HG03558 (cell line): ENCODE results near the gene MTHFD1L.
A peak's percentile ranks its signal among the peaks of the same experiment; 100 is the strongest.

Experiments used
- ATAC-seq: cut with Tn5 transposase; IDR thresholded peaks from one replicate; pipeline ENCODE4 v1.9.1; 2021; ENCODE audit warnings: moderate number of reproducible peaks; ENCODE audit not compliant: unreplicated experiment; ENCODE audit errors: extremely low read depth

The MTHFD1L gene

DNA sequence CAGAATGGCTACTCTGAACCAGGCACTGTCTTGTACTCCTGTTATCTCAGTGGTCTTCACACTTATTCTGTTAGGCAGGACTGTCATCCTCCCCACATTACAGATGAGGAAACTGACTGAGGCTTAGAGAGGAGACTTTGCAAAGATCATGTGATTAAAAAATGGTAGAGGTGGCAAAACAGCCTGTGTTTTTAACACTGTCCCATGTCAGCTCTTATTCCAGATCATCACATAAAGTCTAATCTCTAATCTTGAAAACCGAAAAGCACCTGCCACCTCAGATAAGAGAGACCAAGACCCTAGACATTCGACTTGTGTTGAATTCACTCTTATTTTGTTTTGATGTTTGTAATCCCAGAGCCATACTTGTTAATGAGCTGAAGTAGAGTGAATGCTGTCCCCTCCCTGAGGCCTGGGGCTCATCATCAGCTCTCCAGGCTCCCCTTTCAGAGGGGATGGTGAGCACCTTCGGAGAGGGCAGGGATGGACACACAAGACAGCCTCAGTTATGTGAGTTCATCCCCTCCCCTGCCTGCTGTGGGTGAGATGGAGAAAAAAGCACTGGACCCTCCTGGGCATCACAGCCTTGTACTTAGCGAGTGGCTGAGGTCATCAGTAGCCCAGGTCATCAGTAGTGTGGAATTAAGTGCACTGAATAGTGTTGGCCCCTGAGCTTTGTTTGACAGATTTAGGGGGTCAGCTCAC lies 30.6 kb downstream of the MTHFD1L start:
- ATAC-seq: no peak

DNA sequence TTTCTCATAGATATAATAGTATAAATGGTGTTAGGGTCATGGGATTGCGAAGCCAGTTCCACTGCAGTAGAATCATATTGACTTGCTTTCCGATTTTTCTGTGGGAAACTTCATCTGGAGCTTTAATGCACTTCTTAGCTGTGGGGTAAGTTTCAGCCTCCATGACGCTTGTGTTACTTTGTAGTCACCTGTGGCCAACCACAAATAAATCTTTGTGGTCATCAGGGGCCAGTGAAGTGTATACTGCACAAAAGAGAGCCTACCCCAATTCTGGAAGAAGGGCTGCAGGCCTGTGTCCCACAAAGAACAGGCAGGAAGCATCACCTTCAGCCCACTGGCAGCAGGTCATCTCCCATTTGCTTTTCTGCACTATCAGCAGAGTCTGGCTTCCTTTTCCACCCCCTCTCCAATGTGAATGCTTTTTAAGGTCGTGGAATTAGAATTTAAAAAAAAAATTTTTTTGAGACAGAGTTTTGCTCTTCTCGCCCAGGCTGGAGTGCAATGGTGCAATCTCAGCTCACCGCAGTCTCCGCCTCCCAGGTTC lies 32.0 kb downstream of the MTHFD1L start:
- peak; percentile 42 for ATAC-seq

DNA sequence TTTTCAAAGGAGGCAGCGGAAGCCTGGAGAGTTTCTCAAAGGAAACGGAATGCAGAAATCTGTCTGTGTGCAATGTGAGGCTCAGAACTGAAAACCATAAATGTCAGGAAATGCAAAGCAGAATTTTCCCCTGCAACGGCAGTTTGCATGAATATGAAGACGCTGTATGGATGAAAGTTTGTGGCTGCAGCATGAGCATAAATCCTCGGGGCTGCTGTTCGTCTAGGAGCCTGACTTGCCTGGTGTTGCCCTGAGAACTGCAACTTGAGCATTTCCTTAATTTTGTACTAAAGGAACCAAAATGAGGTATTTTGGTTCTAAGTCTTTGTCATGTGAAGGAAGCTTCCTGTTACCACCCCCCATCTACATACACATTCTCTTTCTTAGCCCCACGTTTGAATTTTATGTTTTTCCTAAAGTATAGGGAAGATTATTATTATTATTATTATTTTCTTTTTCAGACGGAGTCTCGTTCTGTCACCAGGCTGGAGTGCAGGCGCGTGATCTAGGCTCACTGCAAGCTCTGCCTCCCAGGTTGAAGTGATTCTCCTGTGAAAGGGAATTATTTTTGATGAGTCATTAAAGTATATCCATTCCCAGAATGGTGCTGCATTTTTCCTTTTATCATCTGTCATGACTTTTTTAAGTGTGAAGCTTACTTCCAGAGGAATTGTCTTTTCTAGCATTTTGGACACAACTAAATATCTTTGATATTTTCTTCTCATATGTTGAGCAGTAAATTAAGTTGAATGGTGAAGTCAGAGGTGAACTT lies 33.1 kb downstream of the MTHFD1L start:
- no peak for ATAC-seq

DNA sequence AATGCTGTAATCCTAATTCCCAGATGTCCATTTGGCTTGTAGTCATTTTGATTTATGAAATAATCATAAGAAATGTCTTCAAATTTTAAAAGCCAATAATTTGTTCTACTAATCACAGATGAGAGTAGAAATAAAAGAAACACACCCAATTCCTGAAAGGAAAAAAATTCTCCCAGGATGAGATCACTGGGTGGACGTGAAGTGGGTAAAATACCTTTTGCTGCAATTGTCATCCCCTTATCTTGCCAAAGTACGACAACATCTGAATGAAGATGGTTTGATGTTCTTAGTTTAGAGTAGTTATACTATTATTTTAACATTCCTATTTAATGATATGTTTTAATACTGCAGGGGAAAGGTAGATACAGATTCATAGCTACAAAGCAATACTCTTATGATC lies 33.7 kb downstream of the MTHFD1L start:
- no peak for ATAC-seq

DNA sequence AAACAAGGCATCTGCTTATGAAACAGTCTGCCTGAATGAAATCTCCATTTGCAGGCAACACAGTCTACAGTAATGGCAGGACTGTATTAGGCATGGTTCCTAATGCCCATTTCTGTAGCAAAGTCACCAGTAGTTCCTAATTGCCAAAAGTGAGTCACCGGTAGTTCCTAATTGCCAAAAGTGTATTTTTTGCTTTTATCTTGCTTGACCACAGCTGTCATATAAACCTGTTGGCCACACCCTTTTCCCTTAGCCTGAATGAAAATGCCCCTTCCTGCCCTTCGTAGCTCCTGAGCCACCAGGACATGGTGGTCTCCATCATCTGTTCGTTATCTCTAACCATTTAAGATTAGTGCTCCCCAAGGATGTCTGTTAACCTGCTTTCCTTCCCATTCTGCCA lies 34.5 kb downstream of the MTHFD1L start:
- no peak for ATAC-seq

DNA sequence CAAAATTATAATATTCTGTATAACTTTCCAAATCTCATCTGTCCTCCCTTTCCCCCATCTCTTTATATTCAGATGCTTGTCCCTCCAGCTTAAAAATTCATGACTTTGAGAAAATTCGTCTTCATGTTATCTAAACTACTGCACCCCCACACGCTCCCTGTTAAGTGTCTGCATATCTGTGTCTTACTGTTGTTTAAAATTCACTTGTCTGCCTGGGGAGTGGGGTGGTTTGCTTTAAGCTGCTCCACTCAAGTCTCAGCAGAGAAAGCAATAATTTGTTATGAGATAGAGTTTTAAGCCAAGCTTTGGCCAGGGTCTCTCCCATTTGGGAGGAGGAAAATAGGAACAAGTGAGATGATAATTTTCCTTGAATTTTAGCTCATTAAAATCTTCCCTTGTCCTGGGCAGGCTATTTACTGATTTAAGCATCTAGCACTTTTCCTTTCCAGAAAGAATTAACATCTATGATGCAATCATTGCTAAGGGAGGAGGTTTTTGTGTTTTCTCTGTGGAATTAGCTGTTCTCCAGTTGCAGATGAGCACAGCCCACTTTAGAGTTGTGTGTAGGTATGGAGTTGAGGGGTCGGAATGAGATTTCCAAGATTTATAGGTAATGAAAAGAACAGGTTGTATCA lies 36.8 kb downstream of the MTHFD1L start:
- ATAC-seq: no peak

DNA sequence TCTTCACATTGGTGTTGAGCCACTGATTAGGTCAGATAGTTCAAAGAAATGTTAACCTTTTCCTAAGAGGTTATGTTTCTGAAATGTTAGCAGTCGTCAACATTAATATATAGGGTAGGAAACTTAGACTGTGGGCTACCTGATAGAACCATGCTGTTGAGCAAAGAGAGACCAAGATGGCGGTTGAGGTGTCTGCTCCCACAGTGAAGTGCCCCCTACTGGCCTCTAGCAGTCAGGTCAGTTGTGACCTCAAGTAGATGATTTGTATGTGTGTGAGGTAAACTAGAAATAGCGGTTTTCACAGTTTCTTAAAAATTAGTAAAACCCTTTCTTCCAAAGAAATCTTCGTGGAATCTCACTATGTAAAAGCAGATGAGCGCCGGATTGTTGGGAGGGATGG lies 40.3 kb downstream of the MTHFD1L start:
- no peak for ATAC-seq

DNA sequence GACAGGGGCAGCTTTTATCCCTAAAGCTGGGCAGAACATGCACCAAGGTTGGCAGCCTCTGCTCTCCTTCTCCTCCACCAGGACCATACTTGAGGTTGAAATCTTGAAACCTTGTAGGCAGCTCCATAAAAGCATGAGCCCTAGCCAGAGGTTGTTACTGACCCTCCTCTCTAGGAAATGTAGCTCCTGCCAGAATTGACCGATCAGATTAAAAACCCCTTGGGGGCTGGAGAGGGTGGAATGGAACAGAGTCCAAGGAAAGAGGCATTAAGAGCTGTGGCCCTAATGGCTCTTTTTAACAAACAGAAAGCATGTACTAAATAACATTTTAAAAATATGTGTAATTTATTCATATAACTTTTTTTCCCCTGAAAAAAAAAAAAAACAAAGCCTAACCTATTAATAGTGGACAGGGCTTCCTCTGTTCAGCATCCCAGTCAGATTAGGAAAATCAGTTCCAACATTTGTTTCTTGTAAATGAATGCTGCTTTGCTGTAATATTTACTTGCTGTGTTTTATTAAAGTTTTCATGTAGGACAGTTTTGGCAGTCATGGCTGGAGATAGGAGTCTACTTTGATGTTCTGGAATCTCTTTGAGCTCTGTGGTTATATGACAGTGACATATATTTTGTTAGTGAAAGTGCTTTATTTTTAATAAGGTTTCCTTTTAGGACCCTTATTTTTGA lies 41.3 kb downstream of the MTHFD1L start:
- ATAC-seq: no peak

DNA sequence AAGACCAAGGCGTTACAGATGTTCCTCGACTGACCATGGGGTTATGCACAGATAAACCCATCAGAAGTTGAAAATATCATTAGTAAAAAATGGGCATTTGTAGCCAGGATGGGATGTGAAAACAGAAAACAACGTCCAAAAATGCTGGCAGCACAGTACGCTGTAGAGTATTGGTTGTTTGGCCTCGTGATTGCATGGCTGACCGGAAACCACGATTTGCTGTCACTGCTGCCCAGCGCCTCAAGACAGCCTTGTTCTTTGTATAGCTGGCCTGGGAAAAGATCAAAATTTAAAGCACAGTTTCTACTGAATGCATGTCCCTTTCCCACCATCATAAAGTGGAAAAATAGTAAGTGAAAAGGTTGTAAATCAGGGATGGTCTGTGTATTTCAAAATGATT lies 41.9 kb downstream of the MTHFD1L start:
- ATAC-seq: no peak

DNA sequence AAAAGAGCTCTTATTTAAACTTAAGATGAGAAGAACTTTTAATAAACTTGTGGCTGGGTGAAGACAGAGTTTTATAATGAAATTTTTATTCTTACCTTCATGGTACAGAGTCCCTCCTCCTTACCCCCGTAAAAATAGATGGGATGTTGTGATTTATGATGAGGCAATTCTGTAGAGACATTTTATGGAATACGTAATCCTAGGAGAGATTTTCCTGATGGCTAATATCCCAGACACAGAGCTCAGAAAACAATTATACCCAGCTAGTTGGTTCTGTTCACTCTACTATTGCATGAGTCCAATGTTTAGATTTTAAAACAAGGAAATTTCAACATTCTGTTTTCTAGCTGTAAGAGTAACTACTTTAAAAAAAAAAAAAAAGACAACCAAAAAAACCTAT lies 43.4 kb downstream of the MTHFD1L start:
- no peak for ATAC-seq

DNA sequence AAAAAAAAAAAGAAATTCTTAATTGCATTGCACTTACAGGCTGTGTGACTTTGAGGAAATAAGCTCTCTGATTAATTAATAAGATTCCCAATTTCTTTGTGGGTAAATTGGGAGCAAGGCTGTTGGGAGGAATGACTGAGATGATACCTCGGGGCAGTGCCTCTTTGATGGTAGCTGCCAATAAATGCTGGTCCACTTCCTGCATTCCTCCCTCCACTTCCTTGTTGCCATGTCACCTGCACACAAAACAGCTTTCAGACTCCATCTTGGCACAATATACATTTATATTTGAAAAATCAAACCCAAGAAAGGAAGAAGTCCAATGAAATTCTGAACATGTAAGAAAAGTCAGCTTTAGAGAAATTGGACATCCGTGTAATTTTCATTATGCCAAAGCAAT lies 45.1 kb downstream of the MTHFD1L start:
- no peak for ATAC-seq

DNA sequence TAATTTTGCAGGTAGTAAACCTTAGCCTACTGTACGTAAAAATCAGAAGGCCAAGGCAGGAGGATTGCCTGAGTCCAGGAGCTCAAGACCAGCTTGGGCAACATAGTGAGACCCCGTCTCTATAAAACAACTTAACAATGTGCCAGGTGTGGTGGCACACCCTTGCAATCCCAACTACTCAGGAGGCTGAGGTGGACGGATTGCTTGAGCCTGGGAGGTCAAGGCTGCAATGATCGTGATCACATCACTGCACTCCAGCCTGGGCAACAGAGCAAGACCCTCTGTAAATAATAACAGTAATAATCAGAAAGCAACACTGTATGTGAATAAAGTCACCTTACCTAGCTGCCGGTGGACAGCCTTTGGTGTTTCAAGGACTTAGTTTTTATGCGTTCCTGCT lies 48.9 kb downstream of the MTHFD1L start:
- ATAC-seq: no peak

DNA sequence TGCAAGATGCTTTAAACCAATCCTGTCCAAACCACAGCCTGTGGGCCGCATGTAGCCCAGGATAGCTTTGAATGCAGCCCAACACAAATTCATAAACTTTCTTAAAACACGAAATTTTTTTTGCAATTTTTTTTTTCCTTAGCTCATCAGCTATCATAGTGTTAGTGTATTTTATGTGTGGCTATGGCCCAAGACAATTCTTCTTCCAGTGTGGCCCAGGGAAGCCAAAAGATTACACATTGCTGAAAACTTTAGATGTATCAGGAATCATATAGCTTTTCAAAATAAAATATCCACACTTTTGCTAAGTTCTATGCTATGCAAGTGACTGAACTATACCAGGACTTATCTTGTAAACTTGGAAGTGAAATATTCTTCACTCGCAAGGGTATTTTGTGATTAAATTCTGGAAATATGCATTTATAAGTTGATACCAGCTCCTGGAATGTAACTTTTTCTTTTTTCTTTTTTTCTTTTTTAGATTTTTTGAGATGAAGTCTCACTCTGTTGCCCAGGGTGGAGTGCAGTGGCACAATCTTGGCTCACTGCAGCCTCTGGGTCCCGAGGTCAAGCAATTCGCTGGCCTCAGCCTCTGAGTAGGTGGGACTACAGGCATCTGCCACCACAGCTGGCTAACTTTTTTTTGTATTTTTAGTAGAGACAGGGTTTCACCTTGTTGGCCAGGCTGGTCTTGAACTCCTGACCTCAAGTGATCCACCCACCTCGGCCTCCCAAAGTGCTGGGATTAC lies 49.8 kb downstream of the MTHFD1L start:
- no peak for ATAC-seq

DNA sequence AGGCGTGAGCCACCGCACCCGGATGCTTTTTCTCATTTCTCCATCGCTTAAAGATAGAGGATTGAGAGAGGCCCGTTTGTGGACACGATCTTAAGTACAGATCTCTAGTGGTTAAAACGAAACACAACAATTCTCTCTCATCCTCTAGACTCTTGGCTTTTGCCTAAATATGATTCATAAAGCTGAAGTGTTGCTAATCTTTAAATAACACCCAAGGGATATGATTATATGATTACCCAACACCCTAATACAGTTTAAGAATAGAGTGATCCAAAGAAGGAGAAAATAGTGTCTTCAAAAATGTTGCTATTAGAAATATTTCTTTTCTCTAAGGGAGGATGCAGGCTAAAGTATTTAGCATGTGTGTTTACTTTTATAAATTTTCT lies 50.4 kb downstream of the MTHFD1L start:
- ATAC-seq: no peak

DNA sequence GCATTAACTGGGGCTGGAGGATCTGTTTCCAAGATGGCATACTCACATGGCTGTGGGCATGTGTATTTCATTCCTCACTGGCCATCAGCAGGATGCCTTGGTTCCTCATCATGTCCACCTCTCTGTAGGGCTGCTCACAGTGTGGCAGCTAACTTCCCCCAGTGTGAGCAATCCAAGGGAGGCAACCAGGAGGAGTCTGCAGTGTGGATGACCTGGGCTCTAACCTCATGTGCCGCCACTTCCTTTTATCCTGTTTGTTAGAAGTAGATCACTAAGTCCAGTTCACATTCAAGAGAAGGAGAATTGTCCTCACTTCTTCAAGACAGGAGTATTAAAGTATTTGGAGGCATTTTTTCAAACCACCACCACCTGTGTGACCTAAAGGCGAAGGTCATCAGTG lies 54.4 kb downstream of the MTHFD1L start:
- no peak for ATAC-seq

DNA sequence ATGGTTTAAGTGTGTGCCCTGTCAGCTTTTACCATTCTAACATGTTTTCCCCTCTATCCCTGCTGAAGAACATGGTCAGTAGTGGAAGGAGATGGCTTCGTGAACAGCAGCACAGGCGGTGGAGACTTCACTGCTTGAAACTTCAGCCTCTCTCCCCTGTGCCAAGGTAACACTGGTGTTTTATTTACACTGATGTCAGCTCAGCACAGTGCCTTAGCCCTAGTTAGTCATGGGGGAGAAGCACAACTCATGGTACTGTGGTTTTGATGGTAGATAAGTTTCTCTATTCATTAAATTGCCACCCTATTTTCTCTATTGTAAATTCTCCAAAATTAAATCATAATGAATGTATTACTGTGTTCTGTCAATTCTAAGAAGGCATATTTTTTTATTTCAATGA lies 56.6 kb downstream of the MTHFD1L start:
- ATAC-seq: no peak

DNA sequence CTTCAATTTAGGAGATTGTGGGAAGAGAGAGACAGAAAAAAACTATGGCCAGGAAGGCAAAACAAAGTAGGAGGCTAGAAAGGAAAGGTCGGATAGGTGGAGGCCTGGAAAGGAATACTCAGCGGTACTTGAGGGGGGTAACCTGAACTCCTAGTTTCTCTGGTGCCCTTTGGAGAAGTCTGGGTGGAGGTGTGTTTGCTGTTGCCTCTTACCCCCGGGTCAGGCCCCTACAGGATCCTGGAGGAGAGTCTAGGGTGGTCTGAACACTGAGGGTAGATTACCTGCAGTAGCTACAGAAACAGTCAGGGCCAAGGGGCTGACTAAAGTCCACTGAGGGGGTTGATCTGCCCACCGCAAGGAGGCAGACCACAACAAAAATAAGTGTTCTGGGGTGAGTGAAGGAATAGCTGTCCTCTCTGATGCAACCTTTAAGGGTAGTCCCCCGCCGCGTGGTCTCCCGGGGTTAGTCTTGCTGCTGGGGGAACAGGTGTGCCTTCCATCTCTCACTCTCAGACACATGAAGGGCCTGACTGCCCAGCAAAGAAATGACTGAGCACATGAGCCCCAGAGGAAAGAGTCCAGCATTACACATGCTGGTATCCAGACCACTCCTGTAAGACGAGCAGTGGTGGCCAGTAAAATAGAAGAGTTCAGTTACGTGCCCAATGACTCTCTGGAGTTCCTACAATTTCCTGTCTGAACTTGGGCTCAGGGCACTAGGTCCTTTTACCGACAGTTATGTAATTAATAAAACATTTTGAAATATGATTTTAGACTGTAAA lies 59.5 kb downstream of the MTHFD1L start:
- no peak for ATAC-seq

DNA sequence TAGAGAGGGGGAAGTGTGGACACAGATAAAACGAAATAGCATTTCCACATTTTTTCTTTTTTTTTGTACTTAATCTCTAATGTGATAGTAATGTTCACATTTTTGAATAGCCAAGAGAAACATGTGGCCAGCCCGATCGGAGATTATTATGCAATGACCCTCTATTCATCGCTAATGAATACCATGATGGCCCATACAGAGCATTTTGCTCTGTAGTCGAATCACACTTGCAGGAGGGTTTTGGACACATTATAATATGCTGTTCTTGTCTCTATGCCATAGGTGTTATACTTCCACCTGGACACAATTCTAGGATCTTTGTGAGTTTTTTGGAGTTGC lies 60.1 kb downstream of the MTHFD1L start:
- ATAC-seq: no peak

DNA sequence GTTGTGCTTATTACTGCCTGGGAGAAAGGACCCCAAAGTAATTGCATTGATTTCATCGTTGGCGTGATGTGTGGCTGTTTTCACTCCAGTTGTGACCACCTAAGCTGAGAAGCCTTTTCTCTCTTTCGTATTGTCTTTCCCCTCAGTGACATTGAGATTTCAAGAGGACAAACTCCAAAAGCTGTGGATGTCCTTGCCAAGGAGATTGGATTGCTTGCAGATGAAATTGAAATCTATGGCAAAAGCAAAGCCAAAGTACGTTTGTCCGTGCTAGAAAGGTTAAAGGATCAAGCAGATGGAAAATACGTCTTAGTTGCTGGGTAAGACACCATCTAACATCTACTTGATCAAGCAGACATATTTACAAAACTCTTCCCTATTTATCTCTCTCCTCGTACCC lies 60.5 kb downstream of the MTHFD1L start:
- ATAC-seq: no peak
